Nephron (organoid): ENCODE results near the gene SULT2B1.

Experiments used
- H3K27ac Mint-ChIP-seq, 3 experiments: 2 replicates each; pipeline ENCODE4 v1.8.0; 2020; ENCODE audit warnings: mixed read lengths in 3 of 3, mild to moderate bottlenecking in 2 of 3, moderate library complexity in 1 of 3
- H3K27me3 Mint-ChIP-seq: 2 replicates; pipeline ENCODE4 v1.8.0; 2021; ENCODE audit warnings: low read depth, mild to moderate bottlenecking, moderate library complexity, mixed read lengths
- H3K36me3 Mint-ChIP-seq: 2 replicates; pipeline ENCODE4 v1.8.0; 2020; ENCODE audit warnings: low read depth, mixed read lengths
- H3K4me1 Mint-ChIP-seq: 2 replicates; pipeline ENCODE4 v1.8.0; 2020; ENCODE audit warnings: mixed read lengths
- H3K4me3 Mint-ChIP-seq, 3 experiments: 2 replicates each; pipeline ENCODE4 v1.8.0; 2020; ENCODE audit warnings: mild to moderate bottlenecking in 3 of 3, mixed read lengths in 3 of 3, moderate library complexity in 2 of 3
- H3K9me3 Mint-ChIP-seq: 2 replicates; pipeline ENCODE4 v1.8.0; 2020; ENCODE audit warnings: mixed read lengths
- TF ChIP-seq, protein P1 (sequence below), 3 experiments: fragments of 200-600 bp; sonication (generic); IDR thresholded peaks; one replicate each; pipeline ENCODE4 v1.5.0; 2021; ENCODE audit warnings: antibody characterized with exemption in 3 of 3; ENCODE audit not compliant: unreplicated experiment in 3 of 3

SULT2B1 gene

DNA sequence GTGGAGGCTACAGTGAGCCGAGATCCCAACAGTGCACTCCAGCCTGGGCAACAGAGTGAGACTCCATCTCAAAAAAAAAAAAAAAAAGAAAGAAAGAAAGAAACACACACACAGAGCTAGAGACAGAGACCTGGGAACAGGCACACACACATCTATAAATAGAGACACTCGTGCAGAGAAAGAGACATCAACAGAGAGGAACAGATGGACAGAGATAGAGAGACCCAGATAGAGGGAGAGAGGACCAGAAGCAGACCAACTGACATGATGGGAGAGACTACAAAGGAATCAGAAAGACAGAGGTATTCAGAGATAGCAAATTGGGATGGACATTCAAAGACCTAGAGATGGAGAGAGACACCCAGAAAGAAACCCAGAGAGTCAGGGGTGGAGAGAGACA, 96.2 kb downstream of the SULT2B1 start:
- Mint-ChIP-seq H3K27ac (peak overlapping the region; percentile 1 to 52 (median 19)), H3K4me3 (no peak overlapping the region), H3K4me1 (peaks cover 32% of the 10 kb centered on the region), H3K9me3 (no peaks in the 10 kb centered on the region), H3K27me3 (peaks cover 3% of the 10 kb centered on the region), H3K36me3 (no peaks in the 10 kb centered on the region)
- TF ChIP-seq, protein P1, sequence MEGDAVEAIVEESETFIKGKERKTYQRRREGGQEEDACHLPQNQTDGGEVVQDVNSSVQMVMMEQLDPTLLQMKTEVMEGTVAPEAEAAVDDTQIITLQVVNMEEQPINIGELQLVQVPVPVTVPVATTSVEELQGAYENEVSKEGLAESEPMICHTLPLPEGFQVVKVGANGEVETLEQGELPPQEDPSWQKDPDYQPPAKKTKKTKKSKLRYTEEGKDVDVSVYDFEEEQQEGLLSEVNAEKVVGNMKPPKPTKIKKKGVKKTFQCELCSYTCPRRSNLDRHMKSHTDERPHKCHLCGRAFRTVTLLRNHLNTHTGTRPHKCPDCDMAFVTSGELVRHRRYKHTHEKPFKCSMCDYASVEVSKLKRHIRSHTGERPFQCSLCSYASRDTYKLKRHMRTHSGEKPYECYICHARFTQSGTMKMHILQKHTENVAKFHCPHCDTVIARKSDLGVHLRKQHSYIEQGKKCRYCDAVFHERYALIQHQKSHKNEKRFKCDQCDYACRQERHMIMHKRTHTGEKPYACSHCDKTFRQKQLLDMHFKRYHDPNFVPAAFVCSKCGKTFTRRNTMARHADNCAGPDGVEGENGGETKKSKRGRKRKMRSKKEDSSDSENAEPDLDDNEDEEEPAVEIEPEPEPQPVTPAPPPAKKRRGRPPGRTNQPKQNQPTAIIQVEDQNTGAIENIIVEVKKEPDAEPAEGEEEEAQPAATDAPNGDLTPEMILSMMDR (IDR thresholded peaks at IDR 0.05; ENCODE audit: unreplicated experiment in 3 of 3), result no peak
